ENCODE data around the gene LETM1. TPM values are rescaled to one million over a fixed set of nuclear protein-coding genes. Genes with fewer than 3 reads are reported as not detected.

Gene LETM1
- total RNA-seq, 1 donor from 2014 or later = 42.6 TPM

DNA sequence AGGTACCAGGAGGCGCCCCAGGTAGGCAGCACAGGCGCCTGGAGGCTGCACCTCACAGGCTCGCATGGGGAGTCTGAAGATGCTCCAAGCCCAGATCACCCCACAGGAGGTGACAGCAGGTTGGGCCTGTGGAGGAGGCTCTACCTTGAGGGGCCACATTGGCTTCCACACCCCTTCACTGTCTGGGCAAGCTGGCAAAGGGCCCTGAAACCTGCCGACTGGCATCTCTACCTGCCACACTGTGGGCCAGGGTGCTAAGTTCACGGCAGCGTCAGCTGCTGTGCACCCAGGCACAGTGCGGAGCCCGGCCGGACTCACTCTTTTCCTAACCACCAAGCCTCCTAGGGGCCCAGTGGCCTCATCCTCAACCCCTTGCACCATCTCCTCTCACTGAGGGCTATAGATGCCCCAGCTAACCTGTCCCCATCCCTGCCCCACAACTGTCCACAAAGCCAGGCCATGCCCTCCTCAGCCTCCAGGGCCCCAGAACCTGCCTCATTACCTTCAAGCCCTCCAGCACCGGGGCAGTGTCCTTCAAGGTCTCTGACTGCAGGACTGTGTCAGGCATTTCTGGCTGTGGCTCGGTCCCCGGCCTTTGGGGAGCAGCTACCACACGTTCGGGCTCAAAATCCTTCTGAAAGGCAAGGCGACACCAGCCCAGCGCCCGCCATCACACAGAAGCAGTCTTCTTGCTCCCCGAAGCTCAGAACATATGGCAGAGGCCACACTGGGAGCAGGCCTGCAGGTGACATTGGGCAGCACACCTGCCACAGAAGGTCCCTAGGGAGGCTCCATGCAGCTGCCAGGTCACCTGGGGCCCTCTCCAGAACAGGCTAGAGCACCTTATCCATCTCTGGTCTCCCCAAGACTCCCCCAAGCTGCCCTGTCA, 34.0 kb downstream of the LETM1 start:
- no peak for DNase-seq (ENCODE audit: low read depth)
- no peak overlapping the region for H3K4me3 ChIP-seq (ENCODE audit: low read depth, low read length)
- TF ChIP-seq, protein P1, sequence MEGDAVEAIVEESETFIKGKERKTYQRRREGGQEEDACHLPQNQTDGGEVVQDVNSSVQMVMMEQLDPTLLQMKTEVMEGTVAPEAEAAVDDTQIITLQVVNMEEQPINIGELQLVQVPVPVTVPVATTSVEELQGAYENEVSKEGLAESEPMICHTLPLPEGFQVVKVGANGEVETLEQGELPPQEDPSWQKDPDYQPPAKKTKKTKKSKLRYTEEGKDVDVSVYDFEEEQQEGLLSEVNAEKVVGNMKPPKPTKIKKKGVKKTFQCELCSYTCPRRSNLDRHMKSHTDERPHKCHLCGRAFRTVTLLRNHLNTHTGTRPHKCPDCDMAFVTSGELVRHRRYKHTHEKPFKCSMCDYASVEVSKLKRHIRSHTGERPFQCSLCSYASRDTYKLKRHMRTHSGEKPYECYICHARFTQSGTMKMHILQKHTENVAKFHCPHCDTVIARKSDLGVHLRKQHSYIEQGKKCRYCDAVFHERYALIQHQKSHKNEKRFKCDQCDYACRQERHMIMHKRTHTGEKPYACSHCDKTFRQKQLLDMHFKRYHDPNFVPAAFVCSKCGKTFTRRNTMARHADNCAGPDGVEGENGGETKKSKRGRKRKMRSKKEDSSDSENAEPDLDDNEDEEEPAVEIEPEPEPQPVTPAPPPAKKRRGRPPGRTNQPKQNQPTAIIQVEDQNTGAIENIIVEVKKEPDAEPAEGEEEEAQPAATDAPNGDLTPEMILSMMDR (conservative IDR thresholded peaks at IDR 0.05; ENCODE audit: low read depth, low read length) = no peak

DNA sequence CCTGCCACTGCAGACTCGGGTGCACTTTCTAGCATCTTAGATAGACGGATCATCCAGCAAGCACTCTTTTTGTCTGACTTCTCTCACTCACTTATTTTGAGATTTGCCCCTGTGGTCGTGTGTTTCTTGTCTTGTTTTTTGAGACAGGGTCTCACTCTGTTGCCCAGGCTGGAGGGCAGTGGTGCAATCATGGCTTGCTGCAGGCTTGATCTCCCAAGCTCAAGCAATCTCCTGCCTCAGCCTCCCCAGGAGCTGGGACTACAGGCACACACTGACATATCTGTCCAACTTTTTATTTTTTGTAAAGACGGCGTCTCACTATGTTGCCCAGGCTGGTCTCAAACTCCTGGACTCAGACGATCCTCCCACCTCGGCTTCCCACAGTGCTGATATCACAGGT, 36.1 kb downstream of the LETM1 start:
- TF ChIP-seq, protein P1 (conservative IDR thresholded peaks at IDR 0.05; ENCODE audit: low read depth, low read length) = no peak
- no peak for DNase-seq (ENCODE audit: low read depth)
- no peak overlapping the region for H3K4me3 ChIP-seq (ENCODE audit: low read depth, low read length)

DNA sequence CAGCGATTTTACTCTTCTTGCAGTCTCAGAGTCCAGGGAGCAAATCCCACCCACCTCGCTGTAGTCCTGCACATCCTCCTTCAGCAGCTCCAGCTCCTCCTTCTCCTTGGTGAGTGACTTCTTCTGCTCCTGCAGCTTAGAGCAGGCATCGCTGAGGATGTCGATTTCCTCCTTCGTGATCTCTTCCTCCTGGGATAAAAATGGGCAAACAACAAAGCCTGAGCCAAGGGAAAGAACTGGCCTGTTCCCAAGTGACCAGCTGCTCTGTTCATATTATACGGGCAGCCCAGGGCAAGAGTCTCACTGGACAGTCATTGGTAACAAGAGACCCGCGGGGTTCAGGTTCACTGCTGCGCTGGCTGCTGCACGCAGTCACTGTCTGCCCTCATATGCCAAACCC, 36.7 kb downstream of the LETM1 start:
- TF ChIP-seq, protein P1 (conservative IDR thresholded peaks at IDR 0.05; ENCODE audit: low read depth, low read length) = no peak
- DNase-seq (ENCODE audit: low read depth) = no peak
- no peak overlapping the region for H3K4me3 ChIP-seq (ENCODE audit: low read depth, low read length)

DNA sequence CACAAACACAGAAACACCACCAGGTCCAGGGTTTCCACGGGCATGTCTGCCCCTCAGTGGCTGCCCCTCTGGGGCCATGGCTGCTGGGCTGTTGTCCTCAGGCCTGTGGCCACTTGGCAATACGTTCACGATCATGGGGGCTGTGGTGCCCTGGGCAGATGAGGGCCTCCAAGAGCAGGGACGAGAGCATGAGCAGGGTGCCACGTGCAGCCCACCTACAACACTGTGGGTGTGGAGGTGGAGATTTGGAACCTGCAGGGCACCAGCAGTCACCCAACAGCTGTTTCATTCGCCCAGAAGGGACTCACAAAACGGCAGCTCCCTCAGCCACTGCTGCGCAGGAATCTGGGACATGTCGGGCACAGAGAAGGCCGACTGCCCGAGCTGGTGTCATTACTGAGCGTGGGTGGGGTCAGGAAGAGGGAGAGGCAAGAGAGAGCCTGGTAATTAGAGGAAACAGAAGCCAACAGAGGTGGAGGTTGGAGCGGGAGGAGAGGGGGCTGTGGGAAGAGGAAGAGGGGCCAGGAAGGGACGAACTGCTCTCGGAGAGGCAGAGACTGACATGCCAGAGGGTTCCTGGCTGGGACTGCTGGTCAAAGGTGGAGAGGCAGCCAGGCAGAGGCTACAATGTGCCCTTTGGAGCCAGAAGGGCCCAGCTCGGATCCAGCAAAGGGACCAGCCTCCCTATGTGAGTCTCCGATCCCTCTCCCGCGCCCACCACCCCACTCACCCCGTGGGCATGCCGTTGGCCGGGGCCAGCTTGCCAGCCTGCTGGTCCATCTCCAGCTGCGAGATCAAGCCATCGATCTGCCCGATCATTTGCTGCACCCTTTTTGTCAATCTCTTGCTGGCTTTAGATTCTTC, 39.7 kb downstream of the LETM1 start:
- TF ChIP-seq, protein P1 (conservative IDR thresholded peaks at IDR 0.05; ENCODE audit: low read depth, low read length) = no peak
- no peak overlapping the region for H3K4me3 ChIP-seq (ENCODE audit: low read depth, low read length)
- DNase-seq (ENCODE audit: low read depth) = no peak

DNA sequence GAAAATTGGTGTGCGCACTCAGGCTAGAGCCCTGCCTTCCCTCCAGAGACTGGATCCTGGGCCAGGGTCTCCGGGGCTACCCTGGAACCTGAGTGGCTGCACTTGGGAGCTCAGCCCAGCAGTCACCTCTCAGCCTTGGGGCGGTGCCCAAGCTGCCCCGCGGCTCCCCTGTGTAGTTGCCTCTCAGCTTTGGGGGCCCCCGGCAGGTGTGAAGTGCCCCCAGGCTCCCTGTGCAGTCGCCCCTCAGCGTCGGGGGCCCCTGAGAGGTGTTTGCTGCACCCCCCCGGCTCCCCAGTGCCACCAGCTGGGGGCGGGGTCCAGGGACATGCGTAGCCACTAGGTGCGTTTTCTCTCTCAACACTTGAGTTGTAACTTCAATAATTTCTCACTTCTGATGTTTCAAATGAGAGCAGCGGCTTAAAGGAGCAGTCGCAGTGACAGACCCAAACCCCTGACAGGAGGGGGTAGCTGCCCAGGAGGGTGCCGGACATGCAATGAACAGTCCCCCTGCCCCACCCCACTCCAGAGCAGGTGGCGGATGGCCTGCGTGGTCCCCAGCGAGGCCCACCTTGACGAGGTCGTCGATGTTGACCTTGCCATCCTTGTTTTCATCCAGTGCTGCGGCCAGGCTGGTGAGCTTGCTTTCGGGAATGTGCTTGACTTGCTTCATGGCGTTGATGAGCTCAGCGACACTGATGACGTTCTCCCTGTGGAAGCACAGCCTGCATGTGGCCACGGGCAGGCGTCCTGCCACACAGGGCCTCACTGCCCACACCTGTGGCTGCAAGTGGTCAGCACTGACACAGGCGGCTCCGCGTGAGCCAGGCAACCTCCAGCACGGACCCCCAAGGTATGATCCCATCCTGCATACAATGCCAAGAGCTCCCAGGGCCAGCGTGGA, 40.6 kb downstream of the LETM1 start:
- TF ChIP-seq, protein P1 (conservative IDR thresholded peaks at IDR 0.05; ENCODE audit: low read depth, low read length) = no peak
- DNase-seq (ENCODE audit: low read depth) = no peak
- H3K4me3 ChIP-seq (ENCODE audit: low read depth, low read length) = no peak overlapping the region

DNA sequence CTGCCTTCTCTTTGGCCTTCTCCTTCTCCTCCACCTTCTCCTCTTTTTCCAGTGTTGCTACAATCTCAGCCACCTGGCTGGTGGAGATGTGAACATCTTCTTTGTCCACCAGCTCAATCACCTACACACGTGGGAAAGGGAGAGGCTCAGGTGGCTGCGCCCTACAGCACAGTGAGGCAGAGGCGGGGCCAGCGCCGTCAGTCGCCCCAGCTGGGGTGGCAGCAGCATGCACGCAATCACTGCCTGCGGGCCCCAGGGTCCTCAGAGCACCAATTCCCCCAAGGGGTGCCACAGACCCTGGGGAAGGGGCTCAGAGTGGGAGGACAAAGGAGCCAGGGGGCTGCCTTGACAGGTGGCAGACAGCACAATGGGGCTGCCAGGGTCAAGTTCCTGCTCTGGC, 41.5 kb downstream of the LETM1 start:
- no peak overlapping the region for H3K4me3 ChIP-seq (ENCODE audit: low read depth, low read length)
- TF ChIP-seq, protein P1 (conservative IDR thresholded peaks at IDR 0.05; ENCODE audit: low read depth, low read length) = no peak
- DNase-seq (ENCODE audit: low read depth) = no peak

Measured in epithelial cell of proximal tubule (primary cell).